Sigmoid colon (tissue), 3 donors: Measurements from ENCODE around the gene CDK2.

Source experiments
- CTCF ChIP-seq, 4 experiments: fragments of 450-650 bp in 3 of 4; fragments of 200-600 bp in 1 of 4; IDR thresholded peaks; one replicate each; pipeline ENCODE4 v1.5.1; 2016 to 2019; ENCODE audit warnings: antibody characterized with exemption in 4 of 4, mild to moderate bottlenecking in 3 of 4, moderate library complexity in 2 of 4
- POLR2A ChIP-seq, 2 donors: fragments of 450-650 bp; IDR thresholded peaks; one replicate each; pipeline ENCODE4 v1.6.1; 2016; ENCODE audit warnings: antibody characterized with exemption in 2 of 2, mild to moderate bottlenecking in 2 of 2, moderate library complexity in 2 of 2

- no peak for TF ChIP-seq CTCF (IDR thresholded peaks at IDR 0.05)
- no peak for TF ChIP-seq POLR2A (IDR thresholded peaks at IDR 0.05)
These were observed 12.4 kb downstream of the CDK2 start for GRCh38 chr12:55979069-55979468.
